Natural killer cell (primary cell): Measurements from ENCODE around the gene TLE3. TPM values are rescaled to one million over a fixed set of nuclear protein-coding genes. Genes with fewer than 3 reads are reported as not detected.

Experiments
- ATAC-seq, 3 donors: fragments of 150-1000 bp in 2 of 3; fragments of 200-7000 bp in 1 of 3; cut with Tn5 transposase; 1 replicate in 1 of 3; 2 replicates in 2 of 3; pipeline ENCODE4 v1.10.0; 2021; ENCODE audit warnings: mild to moderate bottlenecking in 2 of 3, moderate library complexity in 2 of 3
- DNase-seq, 2 donors: peaks; one replicate each; pipeline versions ENCODE4 v3.0.0 to v3.0.0-alpha.2; 2013 to 2021; ENCODE audit warnings: mixed read lengths in 1 of 2
- H3K27ac ChIP-seq: one replicate; pipeline ENCODE4 v1.5.1; 2013; ENCODE audit warnings: mild to moderate bottlenecking, low read length
- H3K27me3 ChIP-seq: one replicate; pipeline ENCODE4 v1.6.1; 2013; ENCODE audit warnings: low read length; ENCODE audit not compliant: control insufficient read depth, insufficient read depth
- H3K36me3 ChIP-seq: one replicate; pipeline ENCODE4 v1.6.1; 2013; ENCODE audit warnings: low read length; ENCODE audit not compliant: control insufficient read depth, insufficient read depth
- H3K4me1 ChIP-seq: one replicate; pipeline ENCODE4 v1.6.1; 2013; ENCODE audit warnings: low read length; ENCODE audit not compliant: control insufficient read depth, insufficient read depth
- H3K4me3 ChIP-seq: one replicate; pipeline ENCODE4 v1.5.1; 2013; ENCODE audit warnings: low read length
- H3K9me3 ChIP-seq: one replicate; pipeline ENCODE4 v1.6.1; 2013; ENCODE audit warnings: low read length; ENCODE audit not compliant: control insufficient read depth, insufficient read depth
- H3K27ac Mint-ChIP-seq, 2 donors: one replicate each; pipeline ENCODE4 v1.8.0; 2022; ENCODE audit warnings: mild to moderate bottlenecking in 2 of 2, mixed read lengths in 2 of 2, moderate library complexity in 1 of 2
- H3K27me3 Mint-ChIP-seq, 2 donors: one replicate each; pipeline ENCODE4 v1.8.0; 2022; ENCODE audit warnings: low read depth in 2 of 2, mixed read lengths in 2 of 2
- H3K36me3 Mint-ChIP-seq: one replicate; pipeline ENCODE4 v1.8.0; 2022; ENCODE audit warnings: mixed read lengths
- H3K4me1 Mint-ChIP-seq, 2 donors: one replicate each; pipeline ENCODE4 v1.8.0; 2022; ENCODE audit warnings: mixed read lengths in 2 of 2
- H3K4me3 Mint-ChIP-seq: one replicate; pipeline ENCODE4 v1.8.0; 2022; ENCODE audit warnings: mild to moderate bottlenecking, moderate library complexity, mixed read lengths
- H3K9me3 Mint-ChIP-seq, 2 donors: one replicate each; pipeline ENCODE4 v1.8.0; 2022; ENCODE audit warnings: mixed read lengths in 2 of 2
- WGBS: methylation state at CpG from one replicate; pipeline ENCODE4 v1.1.7; 2013; ENCODE audit warnings: missing lambda C conversion rate; ENCODE audit not compliant: insufficient coverage; 5-methylcytosine and 5-hydroxymethylcytosine counted together
- intact Hi-C: fragments of 100-400 bp; cut with micrococcal nuclease; formaldehyde crosslinking; loops from one replicate; pipeline ENCODE4 v1.14.2; 2022
- total RNA-seq, 4 donors: library from RNA; stranded (reverse); fragments of 120-200 nt in 1 of 4; gene quantifications; one replicate each; pipeline versions ENCODE4 v1.2.3 to v1.2.4, GENCODE V29; 2013 to 2022
- TF ChIP-seq, protein P1 (sequence below): fragments of 200-600 bp; IDR thresholded peaks from one replicate; pipeline ENCODE4 v1.8.0; 2022; ENCODE audit warnings: antibody characterized with exemption

The TLE3 gene
- total RNA-seq, 3 donors from 2014 or later (not counting 1 experiment from before 2014, with no cell fraction given): 32.1 to 94.9 (median 36.7) TPM

GRCh38 chr15:70039917-70040316 is 57.8 kb downstream of the TLE3 start:
- peaks cover 4 to 11% of the 10 kb centered on the region in 2 donors for H3K27me3 Mint-ChIP-seq
- H3K27ac ChIP-seq: no peak overlapping the region
- H3K27ac Mint-ChIP-seq: no peak overlapping the region
- intact Hi-C loops: no loop called here
- no peak overlapping the region for H3K4me3 ChIP-seq
- no peak for ATAC-seq
- H3K4me1 Mint-ChIP-seq: no peaks in the 10 kb centered on the region
- H3K27me3 ChIP-seq: no peaks in the 10 kb centered on the region
- no peak for DNase-seq
- H3K9me3 Mint-ChIP-seq: no peaks in the 10 kb centered on the region
- WGBS: 80% methylated on average over 2 of the region's 3 CpGs
- TF ChIP-seq, protein P1, sequence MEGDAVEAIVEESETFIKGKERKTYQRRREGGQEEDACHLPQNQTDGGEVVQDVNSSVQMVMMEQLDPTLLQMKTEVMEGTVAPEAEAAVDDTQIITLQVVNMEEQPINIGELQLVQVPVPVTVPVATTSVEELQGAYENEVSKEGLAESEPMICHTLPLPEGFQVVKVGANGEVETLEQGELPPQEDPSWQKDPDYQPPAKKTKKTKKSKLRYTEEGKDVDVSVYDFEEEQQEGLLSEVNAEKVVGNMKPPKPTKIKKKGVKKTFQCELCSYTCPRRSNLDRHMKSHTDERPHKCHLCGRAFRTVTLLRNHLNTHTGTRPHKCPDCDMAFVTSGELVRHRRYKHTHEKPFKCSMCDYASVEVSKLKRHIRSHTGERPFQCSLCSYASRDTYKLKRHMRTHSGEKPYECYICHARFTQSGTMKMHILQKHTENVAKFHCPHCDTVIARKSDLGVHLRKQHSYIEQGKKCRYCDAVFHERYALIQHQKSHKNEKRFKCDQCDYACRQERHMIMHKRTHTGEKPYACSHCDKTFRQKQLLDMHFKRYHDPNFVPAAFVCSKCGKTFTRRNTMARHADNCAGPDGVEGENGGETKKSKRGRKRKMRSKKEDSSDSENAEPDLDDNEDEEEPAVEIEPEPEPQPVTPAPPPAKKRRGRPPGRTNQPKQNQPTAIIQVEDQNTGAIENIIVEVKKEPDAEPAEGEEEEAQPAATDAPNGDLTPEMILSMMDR: no peak
- no peaks in the 10 kb centered on the region for H3K36me3 ChIP-seq
- H3K9me3 ChIP-seq: no peaks in the 10 kb centered on the region
- peaks cover 12% of the 10 kb centered on the region for H3K4me1 ChIP-seq
- no peaks in the 10 kb centered on the region for H3K36me3 Mint-ChIP-seq
- H3K4me3 Mint-ChIP-seq: no peak overlapping the region

GRCh38 chr15:70038730-70039392 is 58.9 kb downstream of the TLE3 start:
- H3K27me3 ChIP-seq: no peaks in the 10 kb centered on the region
- no peaks in the 10 kb centered on the region for H3K36me3 ChIP-seq
- H3K4me1 ChIP-seq: peaks cover 12% of the 10 kb centered on the region
- H3K27ac ChIP-seq: no peak overlapping the region
- DNase-seq (no peak), ATAC-seq (no peak)
- intact Hi-C loops: no loop called here
- H3K36me3 Mint-ChIP-seq: no peaks in the 10 kb centered on the region
- TF ChIP-seq, protein P1: no peak
- H3K4me3 ChIP-seq: no peak overlapping the region
- H3K9me3 ChIP-seq: no peaks in the 10 kb centered on the region
- H3K27me3 Mint-ChIP-seq: peaks cover 5 to 11% of the 10 kb centered on the region in 2 donors
- no peak overlapping the region for H3K27ac Mint-ChIP-seq
- 94% methylated on average over 4 of the region's 4 CpGs for WGBS
- no peaks in the 10 kb centered on the region for H3K9me3 Mint-ChIP-seq
- H3K4me1 Mint-ChIP-seq: no peaks in the 10 kb centered on the region
- H3K4me3 Mint-ChIP-seq: no peak overlapping the region

DNA sequence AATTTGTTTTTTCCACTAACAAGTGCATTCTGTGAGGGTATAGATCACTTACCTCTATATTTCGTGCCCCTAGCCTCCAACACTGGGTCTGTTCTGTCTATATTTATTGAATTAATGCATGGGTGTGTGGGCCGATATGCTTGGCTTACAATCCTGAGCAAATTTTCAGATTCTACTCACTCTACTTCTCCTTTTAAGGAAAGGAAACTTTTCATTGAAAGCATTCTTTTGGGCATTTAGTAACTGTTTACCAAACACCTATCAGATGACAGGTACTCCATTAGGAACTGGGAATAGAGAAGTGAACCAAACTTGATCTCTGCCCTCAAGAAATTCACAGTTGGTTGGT is 60.5 kb downstream of the TLE3 start:
- H3K27ac ChIP-seq: no peak overlapping the region
- TF ChIP-seq, protein P1: no peak
- H3K9me3 ChIP-seq: no peaks in the 10 kb centered on the region
- Mint-ChIP-seq H3K36me3 (no peaks in the 10 kb centered on the region), H3K27ac (no peak overlapping the region), H3K27me3 (peaks cover 3 to 11% of the 10 kb centered on the region in 2 donors), H3K4me1 (no peaks in the 10 kb centered on the region), H3K9me3 (no peaks in the 10 kb centered on the region), H3K4me3 (no peak overlapping the region)
- no peaks in the 10 kb centered on the region for H3K27me3 ChIP-seq
- ATAC-seq (no peak), DNase-seq (no peak)
- peaks cover 12% of the 10 kb centered on the region for H3K4me1 ChIP-seq
- no CpG with 5 or more reads among the region's 2 CpGs for WGBS
- H3K36me3 ChIP-seq: no peaks in the 10 kb centered on the region
- H3K4me3 ChIP-seq: no peak overlapping the region
- intact Hi-C loops: no loop called here
